Esophagus squamous epithelium (tissue), 4 donors: ENCODE results near the gene GORASP1.

Experiments
- CTCF ChIP-seq, 6 experiments: fragments of 450-650 bp in 4 of 6; fragments of 200-600 bp in 2 of 6; sonication (generic) in 2 of 6; IDR thresholded peaks; one replicate each; pipeline ENCODE4 v1.5.1; 2016 to 2019; ENCODE audit warnings: antibody characterized with exemption in 6 of 6, mild to moderate bottlenecking in 4 of 6, moderate library complexity in 4 of 6
- POLR2A ChIP-seq, 4 donors: fragments of 450-650 bp; IDR thresholded peaks; one replicate each; pipeline ENCODE4 v1.6.1; 2017; ENCODE audit warnings: antibody characterized with exemption in 4 of 4, mild to moderate bottlenecking in 4 of 4, moderate library complexity in 3 of 4

GRCh38 chr3:39101022-39101689 lies 6.3 kb downstream of the GORASP1 start:
- TF ChIP-seq POLR2A (IDR thresholded peaks at IDR 0.05): no peak
- TF ChIP-seq CTCF (IDR thresholded peaks at IDR 0.05): peak; percentile 53 to 68 (median 58)
